SU-DHL-6 (cell line): ENCODE data around the gene CRYBG1.

Source experiments
- CTCF ChIP-seq: fragments of 200-600 bp; sonication (generic); IDR thresholded peaks from one replicate; pipeline ENCODE4 v1.5.1; 2017; ENCODE audit warnings: antibody characterized with exemption, mild to moderate bottlenecking, low read length, moderate library complexity; ENCODE audit not compliant: insufficient read depth, poor library complexity, severe bottlenecking
- EZH2phosphoT487 ChIP-seq: fragments of 200-600 bp; sonication (generic), shearing (Covaris generic); conservative IDR thresholded peaks from 2 replicates; pipeline ENCODE4 v1.6.1; 2018; ENCODE audit warnings: mild to moderate bottlenecking, antibody characterized with exemption, low read length, moderate library complexity, mixed read lengths

- TF ChIP-seq CTCF (no peak), EZH2phosphoT487 (no peak)
Measured at GRCh38 chr6:106535012-106535411, 174.5 kb downstream of the CRYBG1 start.
